NCI-H2171 treated with DMSO at 0.1 percent for 48 hours (cell line): ENCODE measurements around the gene ZCWPW1.
"Not testable (repeated sequence)": the region's sequence is repeated elsewhere in the genome, so short reads cannot be mapped to it uniquely, and the experiment has no call there.

Experiments used
- DNase-seq: peaks from one replicate; lab custom pipeline; 2025; lab: John Stamatoyannopoulos, UW

Gene ZCWPW1

DNA sequence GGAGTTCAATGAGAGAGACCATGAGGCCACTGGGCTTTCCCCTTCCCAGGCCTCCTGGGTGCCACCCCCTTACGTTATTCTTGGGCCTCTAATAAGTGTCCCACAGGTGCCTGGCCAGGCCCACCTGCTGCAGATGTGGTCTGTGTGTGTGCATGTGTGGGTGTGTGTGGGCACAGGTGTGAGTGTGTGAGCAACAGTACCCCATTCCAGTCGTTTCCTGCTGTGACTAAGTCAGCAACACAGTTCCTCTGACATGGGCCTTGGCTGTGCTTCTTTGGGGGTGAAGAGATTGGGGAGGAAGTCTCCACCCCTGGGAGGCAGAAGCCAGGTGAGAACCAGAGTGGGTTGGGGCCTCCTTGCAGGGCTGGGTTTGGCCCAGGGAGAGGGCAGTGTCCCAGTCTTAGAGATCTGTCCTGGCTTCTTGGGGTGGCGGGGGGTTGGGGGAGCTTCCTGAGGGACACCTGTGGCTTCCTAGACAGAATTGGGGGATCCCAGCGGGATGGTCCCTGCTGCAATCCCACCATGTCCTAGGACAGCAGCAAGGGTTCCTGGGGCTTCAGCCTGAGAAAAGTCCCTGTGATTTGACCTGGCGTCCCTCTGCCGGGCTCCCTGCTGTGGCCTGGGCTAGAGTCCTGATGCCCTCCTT is 74.7 kb downstream of the ZCWPW1 start:
- DNase-seq = no peak

DNA sequence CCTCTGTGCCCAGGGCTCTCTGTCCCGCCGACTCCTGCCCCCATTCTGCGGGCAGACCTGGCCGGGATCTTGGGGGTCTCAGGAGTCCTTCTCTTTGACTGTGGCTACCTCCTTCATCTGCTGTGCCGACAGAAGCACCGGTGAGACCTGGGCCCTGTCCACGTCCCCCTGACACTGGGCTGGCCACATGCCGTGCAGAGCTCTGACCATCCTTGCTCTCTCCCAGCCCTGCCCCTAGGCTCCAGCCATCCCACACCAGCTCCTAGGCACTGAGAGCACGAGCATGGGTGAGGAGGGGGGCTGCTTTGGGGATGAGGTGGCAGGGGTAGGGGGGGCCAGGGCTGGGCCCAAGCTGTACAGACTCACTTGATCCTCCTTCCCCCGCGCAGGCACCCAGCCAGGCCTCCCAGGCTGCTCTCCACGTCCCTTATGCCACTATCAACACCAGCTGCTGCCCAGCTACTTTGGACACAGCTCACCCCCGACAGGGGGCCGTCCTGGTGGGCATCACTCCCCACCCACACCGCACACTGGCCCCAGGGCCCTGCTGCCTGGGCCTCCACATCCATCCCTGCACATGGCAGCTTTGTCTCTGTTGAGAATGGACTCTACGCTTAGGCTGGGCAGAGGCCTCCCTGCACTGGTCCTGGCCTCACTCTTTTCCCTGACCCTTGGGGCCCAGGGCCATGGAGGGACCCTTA is 75.4 kb downstream of the ZCWPW1 start:
- no peak for DNase-seq

- not testable (repeated sequence) for DNase-seq
These were observed 76.2 kb downstream of the ZCWPW1 start for GRCh38 chr7:100352230-100352781.

DNA sequence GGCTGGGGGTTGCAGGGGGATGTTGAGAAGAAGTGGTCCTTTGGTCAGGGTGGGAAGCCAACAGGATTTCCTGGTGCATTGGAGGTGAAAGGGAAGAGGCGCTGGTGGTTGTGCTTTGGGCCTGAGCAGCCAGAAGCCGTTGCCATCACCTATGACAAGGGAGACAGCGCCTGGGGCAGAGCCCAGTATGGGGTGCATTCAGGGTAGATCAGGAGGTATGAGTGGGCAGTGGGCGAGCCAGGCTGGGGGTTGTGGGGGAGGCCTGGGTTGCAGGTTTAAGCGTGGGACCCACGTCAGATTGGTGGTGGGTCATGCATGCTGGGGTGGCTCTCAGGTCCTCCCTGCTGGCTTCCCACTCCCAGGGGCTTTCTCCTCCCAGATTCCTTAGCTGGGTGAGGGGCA is 76.8 kb downstream of the ZCWPW1 start:
- no peak for DNase-seq
